GM20431 (cell line): ENCODE data around the gene PTS.

ENCODE experiments used
- in situ Hi-C: fragments of 300-500 bp; cut with MseI, MboI; formaldehyde crosslinking; loops from one replicate; pipeline ENCODE4 v1.15.0; 2020; ENCODE audit warnings: low sequenced_read_pairs; ENCODE audit not compliant: unreplicated experiment

PTS gene

DNA sequence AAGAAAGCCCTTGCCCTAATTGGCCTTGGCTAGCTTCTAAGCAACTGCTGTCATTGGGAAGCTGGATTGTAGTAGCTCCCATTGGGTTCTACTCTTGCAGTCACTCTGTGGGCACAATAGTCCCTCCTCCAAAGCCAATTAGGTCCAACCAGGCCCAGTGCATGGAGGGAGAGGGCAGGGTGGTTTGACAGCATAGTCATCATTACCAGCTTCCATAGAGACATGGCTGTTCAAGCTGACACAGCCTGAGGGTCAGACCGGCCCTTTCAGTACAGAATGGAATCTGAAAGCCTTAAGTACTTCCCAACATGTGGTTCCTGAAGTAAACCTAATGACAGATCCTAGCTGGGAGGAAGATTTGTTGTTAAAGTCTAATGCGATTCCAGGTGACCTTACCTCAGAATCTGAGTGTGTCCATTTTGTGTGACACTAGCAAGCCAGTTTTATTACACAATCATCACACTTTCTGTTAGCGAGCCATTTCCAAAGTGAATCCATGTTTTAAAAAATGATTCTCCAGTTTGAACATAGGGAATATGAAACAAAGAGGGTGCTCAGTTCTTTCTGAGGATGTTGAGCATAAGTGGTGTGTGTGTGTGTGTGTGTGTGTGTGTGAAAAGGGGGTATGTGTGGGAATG lies 27.5 kb downstream of the PTS start:
- in situ Hi-C loops: no loop called here

DNA sequence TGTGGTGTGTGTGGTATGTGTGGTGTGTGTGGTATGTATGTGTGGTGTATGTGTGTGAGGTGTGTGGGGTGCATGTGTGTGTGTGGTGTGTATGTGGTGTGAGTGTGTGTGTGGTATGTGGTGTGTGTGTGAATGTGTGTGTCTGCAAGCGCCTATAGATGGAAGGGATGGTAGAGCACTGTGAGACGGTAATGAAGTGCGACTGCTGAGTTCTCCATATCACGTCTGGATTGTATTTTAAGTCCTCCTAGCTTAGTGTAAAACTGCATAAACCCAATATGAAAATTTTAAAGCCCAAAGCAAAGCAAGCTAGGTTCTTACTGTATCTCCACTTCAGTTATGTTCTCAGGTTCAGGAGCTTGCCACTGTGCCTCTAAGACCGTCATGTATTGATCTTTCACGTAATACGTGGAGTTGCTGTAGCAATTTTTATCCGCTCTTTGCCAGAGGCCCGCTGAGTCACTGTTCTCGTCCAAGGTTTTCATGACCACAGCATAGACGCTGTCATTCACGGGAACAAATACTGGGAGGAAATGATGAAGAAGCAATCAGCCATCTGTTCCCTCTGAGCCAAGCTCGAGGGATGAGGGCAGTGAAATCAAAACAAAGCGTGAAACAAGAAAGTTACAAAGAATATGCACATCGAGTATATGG lies 29.0 kb downstream of the PTS start:
- in situ Hi-C loops: no loop called here

DNA sequence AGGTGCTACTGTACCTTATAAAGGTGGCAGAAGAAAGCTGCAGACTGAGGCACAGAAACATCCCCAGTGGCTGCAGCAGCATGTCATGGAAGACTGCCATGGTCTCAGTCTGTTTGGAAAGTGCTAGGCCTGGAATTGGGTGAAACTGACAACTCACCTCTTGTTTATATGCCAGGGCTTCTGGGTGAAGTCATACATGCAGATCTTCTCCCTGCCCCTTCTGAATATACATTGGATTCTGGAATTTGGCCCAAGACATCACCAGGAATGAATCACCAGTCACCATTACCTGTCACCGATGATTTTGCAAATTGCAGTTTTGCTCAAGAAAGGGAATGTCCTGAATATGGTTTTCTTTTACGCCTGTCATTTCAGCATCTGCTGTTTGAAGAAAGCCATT lies 34.3 kb downstream of the PTS start, which contains the start of gene PLET1:
TSS of gene PLET1 (minus strand) at position 371 of the 400 bp plus-strand sequence. CDS start at position 100, 271 bp downstream.
- in situ Hi-C loops: no loop called here

DNA sequence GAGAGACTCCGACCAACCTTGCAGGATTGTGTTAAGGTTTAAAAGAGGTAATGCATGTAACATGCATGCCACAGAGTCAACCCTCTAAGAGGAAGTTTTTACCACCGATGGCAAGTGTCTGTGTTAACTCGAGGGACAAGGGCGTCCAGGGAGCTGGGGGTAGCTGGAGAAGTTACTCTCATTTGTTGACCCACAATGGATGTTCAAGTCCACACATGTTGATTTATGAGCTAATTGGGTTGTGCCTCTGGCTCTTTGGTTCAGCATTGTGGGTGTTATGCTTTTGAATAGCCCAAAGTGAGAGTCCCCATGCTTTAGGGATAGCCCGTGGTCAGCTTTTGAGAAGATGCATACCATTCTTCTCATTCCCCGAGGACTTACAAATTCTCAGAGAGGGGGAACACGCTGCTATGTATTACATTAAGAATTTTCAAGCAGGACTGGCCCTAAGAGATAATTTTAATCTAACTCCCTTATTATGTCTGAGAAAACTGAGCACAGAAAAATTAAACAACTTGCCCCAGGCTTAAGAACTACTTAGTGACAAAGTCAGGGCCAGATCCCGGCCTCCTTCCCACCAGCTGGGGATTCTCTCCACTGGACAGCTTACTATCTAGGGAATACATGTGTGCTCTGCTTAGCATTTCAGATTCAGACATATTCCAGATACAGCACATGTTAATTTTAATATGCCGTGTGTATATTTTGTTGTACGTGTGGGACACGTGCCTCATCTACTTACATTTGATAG lies 39.6 kb downstream of the PTS start:
- in situ Hi-C loops: no loop called here

DNA sequence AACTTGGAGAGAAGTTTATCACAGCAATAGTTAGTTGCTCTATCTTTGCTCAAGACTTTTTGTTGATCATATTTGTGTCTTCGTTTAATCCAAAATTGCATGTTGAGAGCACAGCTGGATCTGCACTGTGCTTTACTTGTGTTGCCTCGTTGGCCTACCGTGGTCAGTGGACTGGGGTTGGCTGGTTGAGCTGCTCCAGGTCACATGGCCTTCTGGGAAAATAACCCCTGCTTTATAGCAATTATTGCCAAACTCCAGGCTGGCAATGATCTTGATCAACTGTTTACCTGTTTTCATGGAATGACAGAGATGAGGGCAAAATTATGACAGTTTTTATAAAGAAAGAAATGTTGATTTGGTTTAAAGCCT lies 40.2 kb downstream of the PTS start:
- in situ Hi-C loops: no loop called here

DNA sequence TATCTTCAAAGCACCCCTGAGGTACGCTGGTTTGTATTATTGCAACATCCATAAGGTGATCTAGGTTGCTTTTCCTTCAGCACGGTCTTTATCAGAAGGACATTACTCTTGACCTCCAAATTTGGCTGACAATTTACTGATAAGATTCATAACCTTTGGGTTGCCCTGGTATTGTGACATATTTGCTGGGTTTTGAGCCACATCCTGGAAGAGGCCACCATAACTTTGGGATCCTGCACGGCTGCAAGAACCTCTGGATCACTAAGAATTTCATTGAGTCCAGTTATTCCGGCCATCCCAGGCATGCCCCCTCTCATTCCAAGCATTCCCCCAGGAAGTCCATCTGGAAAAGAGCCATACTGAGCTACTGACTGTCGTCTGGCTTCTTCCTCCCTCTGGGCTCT lies 41.0 kb downstream of the PTS start:
- in situ Hi-C loops: no loop called here

DNA sequence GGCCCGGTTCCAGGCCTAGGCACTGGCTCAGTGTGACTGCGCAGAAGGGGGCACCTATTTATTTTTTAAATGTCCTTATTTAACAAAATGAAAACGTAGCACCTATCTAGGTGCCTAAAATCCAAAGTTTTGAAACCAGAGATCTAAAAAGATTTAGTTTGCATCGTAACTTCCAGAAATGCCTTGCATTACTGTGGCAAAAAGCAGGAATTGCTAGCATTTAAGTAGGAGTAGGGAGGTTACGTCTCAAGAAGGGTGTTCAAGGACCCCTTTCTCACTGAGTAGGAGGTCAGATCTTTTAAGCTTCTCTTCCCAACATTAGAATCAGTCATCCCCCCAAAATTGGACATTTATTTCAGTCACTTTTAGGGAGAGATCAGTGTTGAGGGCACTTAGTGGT lies 42.2 kb downstream of the PTS start:
- in situ Hi-C loops: no loop called here

DNA sequence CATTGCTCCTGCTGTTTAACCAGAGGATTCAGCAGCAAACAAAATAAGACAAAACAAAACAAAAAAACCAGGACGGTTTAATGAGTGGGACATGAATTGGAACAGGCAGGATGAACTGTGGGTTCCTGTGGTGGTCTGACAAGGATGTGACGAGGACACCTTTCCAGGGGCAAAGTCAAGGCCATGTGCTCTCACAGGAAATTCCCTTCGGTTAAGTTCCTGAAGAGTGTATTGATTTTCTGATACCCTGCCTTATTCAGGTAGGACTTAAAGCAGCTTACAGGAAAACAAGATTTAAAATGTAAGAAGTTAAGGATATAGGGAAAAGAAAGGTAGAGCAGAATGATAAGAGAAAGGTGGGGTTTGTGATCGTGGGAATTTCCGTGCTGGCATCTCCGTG lies 42.9 kb downstream of the PTS start:
- in situ Hi-C loops: no loop called here

DNA sequence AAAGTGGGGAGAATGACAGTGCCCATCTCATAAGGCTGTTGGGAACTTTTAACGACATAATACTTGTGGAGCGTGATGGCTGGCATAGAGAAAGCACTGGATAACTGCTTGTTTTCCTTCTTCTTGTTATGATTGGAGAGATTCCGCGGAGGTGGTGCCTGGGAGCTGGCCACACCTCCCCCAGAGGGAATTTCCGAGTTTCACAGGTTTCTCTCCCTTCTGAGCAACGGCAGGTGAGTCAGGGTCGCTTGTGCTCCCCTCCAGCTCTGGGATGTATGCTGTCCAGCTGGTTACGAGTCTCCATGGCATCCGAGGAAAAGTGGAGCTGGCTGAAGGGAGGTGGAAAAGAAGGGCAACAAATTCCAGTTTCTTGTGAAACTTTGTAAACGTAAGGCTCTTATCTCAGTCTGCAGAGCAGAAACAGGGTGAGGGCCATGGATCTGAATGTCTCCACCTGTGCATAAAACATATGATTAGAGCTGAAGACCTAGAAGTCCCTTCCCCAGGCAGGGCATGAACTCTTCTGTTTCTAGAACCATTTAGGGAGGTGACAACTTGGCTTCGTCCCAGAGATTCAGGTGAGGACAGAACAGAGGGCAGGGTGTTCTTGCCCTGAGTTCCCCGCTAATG lies 44.4 kb downstream of the PTS start:
- in situ Hi-C loops: no loop called here

DNA sequence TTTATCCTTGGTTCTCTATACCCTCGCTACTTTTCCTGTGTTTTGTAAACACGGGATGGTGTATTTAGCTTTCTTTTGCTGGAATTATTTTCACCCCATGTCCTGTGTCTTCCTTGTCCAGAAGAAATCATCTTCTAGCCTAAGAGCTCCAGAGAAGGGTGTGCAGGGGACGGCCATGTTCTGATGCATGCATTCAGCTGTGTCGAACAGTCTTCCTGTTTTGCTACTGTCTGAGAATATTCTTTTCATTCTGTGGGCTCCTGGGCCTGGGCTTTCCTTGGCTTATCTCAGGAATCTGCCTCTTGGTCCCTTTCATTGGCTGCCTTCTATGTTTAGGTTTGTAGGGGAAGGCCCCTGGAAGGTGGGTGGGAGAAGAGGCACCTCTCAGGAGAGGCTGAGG lies 45.0 kb downstream of the PTS start:
- in situ Hi-C loops: no loop called here

DNA sequence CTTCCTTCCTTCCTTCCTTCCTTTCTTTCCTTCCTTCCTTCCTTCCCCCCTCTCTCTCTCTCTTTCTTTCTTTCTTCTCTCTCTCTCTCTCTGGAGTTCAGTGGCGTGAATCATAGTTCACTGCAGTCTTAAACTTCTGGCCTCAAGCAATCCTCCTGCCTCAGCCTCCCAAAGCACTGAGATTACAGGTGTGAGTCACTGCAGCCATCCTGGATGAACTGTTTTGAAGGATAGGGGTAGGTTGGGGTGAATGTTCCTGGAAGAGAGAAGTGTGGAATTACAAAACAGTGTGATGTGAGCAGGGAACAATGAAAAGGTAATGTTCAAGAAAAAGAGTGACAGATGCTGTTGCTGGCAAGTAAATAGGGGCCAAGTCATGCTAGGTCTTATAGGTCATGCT lies 46.8 kb downstream of the PTS start:
- in situ Hi-C loops: no loop called here

DNA sequence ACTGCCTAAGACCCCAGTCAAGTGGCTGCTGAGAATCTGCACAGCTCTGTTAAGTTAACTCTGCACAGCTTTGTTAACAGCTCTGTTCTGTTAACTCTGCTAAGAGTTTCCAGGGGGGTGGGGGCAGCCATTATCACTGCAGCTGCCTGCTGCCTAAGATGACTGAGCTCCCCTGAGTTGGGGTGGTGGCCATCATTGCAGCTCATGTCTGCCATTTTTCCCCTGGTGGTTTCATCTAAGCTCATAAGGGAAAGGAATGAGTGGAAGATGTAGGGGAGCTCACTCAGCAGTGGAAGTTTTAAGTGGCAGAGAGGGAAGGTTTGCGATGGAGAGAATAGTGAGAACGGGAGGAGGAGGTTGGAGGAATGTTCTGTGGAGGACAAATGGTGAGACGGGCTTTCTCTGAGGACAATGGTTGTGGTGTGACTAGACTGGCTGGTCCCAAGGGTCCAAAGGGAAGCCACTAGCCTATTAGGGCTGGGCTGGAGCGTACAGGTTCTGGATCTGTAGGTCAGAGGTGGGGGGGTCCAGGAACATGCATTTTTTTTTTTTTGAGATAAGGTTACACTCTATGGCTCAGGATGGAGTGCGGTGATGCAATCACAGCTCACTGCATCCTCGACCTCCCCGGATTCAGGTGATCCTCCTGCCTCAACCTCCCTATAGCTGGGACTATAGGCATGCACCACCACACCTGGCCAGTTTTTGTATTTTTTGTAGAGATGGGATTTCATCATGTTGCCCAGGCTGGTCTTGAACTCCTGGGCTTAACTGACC lies 48.0 kb downstream of the PTS start:
- in situ Hi-C loops: no loop called here

DNA sequence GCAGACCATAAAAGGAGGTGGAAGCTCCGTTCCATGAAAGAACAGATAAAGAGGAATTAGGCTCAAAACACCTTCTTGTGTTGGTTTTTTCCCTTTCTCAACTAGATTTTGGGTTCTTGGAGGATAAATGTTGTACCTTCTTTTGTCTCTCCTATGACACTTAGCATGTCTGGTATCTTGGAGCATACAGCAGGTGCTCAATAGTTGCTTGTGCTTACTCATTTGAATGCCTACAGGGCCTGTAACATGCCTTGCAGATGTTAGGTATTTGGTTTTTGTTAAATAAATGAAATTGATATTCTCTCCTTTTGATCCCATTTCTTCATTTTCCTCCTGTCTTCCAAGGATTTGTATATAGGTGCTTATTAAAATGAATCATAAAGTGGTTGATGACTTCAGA lies 50.8 kb downstream of the PTS start:
- in situ Hi-C loops: no loop called here

DNA sequence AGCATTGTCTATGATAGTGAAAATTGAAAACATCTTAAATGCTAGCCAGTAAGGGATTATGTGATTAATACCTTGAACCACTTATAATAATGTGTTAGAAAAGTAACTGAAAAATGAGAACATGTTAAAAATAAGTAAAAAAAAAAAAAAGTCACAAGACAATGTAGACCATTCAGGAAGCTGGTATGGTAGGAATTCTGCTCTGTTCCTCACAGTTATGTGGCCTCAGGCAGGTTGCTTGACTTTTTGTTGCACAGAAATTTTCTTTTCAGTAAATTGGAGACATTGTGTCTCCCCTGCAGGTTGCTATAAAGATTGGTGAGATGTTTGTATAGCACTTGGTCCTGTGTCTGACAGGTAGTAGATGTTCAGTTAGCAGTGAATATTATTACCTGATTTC lies 51.7 kb downstream of the PTS start:
- in situ Hi-C loops: no loop called here

DNA sequence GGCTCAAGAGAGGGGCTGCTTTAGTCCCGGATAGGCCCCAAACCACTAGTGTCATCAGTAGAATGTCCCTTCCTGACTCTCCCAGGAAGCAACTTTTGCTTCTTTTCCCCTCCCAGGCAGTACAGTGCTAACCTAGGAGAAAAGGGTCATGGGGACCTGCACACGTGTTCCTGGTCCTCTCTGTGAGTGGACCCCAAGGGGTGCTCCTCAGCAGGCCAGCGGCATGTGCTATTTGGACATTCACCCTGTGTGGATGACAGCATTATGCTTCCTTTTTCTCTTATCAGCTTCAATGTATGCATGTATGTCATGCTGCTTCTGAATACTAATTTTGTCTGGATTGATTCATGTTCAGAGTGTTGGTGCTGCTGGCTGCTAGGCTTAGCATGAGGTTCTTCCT lies 52.6 kb downstream of the PTS start:
- in situ Hi-C loops: no loop called here

DNA sequence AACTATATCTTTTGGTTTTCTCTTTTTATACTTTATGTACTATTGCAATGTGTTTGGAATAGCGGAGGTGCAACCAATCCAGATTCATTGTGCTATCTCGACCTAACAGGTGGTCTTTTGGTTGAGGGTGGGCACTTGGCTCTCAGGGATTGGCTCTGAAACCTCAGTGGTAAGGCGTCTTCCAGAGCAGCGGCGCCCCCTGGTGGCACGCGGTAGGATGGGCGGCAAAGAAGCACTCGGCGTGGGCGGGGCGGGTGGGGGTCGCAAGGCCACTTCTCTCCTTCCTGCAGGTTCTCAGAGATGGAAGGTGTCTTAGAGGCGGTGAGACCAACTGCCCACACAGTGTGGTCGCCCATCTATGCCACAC lies 53.7 kb downstream of the PTS start:
- in situ Hi-C loops: loop anchor here (10.0 kb wide), 1 partner anchor 55 kb away; the partner anchor contains the start of gene PTS

DNA sequence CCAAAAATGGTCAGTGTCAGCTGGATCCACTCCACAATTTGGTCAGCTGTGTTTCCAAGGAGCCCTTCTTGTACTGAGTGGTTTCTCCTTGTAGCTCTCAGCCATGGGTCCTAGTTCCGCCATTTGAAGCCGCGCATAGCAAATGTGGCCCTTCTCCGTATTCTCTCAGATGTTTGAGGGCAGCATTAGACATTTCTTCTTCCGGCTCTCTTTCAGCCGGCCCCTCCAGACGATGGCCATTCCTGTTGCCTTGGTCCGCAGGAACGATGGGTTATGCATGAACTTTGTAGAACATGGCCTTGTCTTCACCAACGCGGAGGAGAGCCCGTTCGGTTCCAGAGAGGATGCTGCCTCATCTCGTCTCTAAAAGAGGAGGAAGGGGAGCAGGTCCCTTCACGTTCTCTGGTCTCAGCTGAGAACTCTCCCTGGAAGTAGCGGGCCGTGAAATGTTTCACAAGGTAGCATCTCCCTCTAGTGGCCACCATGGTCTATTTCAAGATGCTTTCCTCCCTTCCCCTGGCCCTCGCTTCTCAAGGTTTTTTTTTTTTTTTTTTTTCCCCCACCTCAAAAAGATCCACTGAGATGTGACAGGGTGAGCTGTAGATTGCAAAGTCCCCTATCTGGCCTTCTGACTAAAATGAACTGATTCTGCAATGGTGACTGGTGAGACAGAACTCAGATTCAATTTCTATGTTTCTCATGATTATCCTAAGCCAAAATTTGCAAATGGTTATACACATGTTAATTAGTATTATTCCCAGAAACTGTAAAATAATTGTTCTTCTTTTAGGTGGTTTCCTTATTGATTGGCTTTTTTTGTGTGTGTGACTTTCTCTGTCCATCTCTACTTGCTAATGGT lies 54.3 kb downstream of the PTS start:
- in situ Hi-C loops: loop anchor here (10.0 kb wide), 1 partner anchor 56 kb away; the partner anchor contains the start of gene PTS

DNA sequence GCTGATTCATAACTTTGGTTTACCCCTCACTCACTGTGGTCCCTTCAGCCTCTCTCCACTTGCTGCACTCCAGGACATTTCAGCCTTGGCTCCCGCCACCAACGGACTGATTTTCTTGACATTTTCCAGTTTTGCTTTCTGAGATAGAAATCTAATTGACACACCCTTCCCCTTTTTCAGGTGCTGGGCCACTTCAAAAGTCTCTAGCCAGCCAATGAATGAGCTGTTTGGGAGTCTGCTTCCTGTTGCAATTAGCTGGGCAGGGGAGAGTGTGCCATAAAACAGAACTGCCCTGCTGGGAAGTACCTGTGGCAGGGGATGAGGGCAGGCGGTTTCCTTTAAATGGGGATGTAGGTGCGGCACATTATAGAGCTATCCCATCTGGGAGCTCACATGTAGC lies 55.5 kb downstream of the PTS start:
- in situ Hi-C loops: loop anchor here (10.0 kb wide), 1 partner anchor 57 kb away; the partner anchor contains the start of gene PTS
